Upper lobe of left lung (tissue), 4 donors: ENCODE measurements around the gene IL12RB2.

ENCODE experiments used
- CTCF ChIP-seq, 6 experiments: fragments of 450-650 bp in 4 of 6; fragments of 200-600 bp in 2 of 6; sonication (generic) in 2 of 6; IDR thresholded peaks; one replicate each; pipeline ENCODE4 v1.5.1; 2016 to 2019; ENCODE audit warnings: antibody characterized with exemption in 6 of 6
- EP300 ChIP-seq, 4 donors: sonication (generic); formaldehyde crosslinking; IDR thresholded peaks; one replicate each; pipeline ENCODE4 v1.5.1; 2017; ENCODE audit warnings: antibody characterized with exemption in 4 of 4, control low read depth in 2 of 4
- POLR2A ChIP-seq, 4 donors: fragments of 450-650 bp; IDR thresholded peaks; one replicate each; pipeline ENCODE4 v1.5.1; 2016 to 2017; ENCODE audit warnings: antibody characterized with exemption in 4 of 4, mild to moderate bottlenecking in 2 of 4
- POLR2AphosphoS5 ChIP-seq, 2 donors: sonication (generic); formaldehyde crosslinking; IDR thresholded peaks; one replicate each; pipeline ENCODE4 v1.5.1; 2017; ENCODE audit warnings: antibody characterized with exemption in 2 of 2

GRCh38 chr1:67355745-67356424, 48.2 kb downstream of the IL12RB2 start:
- TF ChIP-seq CTCF (IDR thresholded peaks at IDR 0.05) (no peak), POLR2A (IDR thresholded peaks at IDR 0.05) (no peak), POLR2AphosphoS5 (IDR thresholded peaks at IDR 0.05) (no peak), EP300 (IDR thresholded peaks at IDR 0.05) (no peak)
